ENCODE measurements around the gene SERPINA9.

The SERPINA9 gene

DNA sequence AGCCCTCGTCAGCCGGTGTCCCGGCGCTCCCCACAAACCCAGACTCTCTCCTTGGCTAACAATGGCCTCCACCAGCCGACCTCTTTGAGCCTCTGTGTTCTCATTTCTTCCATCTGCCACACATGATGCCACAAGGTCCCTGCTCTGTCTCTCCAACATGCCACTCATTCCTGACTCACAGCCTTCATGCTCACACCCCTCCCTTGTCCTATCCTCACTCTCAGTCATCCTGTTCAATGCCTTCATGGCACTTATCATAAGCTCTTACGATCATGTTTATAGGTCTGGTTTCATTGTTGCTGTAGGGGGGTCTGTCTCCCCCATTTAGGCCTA, 13.8 kb downstream of the SERPINA9 start:
- DNase-seq (ENCODE audit: low read depth in 2 of 2) = no peak

DNA sequence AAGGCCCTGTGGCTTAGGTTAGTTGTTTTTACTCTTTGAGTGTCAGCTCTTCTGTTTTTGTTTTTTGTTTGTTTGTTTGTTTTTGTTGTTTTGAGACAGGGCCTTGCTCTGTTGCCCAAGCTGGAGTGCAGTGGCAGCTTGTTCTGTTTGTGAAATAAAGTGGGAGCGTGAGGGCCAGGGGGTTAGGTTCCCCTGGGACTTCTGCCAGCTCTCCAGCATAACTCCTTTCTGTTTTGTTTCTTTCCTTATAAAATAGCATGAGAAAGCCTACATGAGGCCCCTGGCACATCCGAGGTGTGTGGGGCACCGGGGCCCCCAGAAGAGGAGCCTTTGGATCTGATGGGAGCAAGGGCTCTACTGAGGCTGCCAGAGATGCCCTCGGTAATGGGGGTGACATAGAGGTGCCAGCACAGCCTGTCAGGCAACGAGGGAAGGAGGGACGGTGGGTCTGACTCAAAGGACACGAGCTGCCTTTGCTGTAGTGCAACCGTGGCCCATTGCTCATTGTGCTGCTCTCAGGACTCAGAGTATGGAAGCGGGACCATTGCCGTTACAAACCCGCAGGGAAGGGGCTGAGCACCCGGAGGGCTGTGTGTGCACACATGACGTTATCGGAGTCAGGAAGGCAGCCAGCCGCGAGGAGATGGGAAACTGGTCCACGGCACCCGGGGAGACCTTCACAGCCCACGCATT, 14.3 kb downstream of the SERPINA9 start:
- no peak for DNase-seq (ENCODE audit: low read depth in 2 of 2)

DNA sequence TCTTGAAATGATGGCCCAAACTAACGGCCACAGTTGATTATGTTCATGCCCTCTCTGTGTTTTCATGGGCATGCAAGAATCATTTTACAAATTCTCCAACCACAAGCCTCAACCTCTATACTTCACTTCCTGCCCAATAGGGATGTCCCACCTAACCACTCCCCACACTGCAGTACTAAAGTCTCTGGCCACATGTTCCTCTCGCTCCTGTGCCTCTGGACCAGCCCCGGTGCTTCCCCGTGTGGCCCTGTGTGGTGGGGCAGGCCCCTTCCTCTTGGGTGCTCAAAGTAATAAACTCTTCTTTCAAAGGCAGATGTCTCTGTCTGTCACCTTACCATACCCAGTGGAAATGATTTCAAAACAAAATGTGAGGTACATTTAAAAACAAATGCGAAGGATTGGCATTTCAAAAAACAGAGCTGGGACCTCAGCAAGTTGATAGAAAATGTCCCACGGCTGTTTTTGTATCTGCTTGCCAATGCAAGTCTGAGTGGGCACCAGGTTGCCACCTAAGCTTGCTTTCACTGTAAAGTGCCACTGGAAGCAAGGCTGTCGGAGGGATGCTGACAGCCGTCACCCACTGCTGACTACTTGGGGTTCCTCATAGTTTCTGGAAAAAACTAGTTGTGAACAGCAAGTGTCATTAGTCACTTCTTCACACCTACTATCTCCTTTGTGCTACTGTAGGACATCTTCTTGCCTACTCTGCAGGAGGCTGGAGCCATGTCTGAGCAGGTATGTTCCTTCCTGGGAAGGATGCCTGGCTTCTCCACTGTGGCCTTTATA, 15.2 kb downstream of the SERPINA9 start:
- no peak for DNase-seq (ENCODE audit: low read depth in 2 of 2)

DNA sequence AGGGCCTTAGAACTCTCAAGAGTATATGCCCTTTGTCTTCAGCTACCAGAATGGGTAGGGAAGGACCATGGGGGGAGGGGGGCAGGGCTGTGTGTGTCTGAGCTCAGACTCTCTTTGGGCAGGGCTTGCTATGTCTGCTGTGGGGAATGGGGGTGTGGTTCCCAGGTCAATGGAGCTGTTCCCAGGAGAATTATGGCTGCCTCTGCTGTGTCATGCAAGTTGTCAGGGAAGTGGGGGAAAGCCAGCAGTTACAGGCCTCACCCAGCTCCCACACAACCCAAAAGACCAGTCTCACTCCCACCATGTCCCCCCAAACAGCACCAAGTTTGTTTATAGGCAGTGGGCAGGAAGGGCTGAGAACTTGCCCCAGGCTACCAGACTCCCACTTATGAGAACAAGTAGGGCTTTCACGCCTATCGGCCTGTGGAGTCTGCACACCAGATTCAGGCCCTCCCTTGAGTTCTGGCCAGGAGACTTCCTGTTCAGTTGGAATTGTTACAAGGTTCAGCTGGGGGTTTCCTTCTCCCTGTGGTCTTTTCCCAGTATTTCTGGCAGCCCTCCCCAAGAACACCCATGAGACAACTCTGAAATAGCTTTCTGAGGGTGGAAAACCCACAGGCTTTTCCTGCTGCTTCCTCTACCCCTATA, 17.3 kb downstream of the SERPINA9 start:
- DNase-seq (ENCODE audit: low read depth in 2 of 2) = no peak

DNA sequence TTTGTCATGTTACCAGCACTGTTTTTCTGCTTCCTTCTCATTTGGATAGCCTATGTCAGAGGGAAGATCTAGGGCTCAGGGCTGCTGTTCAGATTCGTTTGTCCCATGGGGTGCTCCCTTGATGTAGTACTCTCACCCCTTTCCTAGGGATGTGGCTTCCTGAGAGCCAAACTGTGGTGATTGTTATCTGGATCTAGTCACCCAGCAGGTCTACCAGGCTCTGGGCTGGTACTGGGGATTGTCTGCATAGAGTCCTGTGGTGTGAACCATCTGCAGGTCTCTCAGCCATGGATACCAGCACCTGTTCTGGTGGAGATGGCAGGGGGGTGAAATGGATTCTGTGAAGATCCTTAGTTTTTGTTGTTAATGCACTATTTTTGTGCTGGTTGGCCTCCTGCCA, 17.9 kb downstream of the SERPINA9 start:
- DNase-seq (ENCODE audit: low read depth in 2 of 2) = no peak

DNA sequence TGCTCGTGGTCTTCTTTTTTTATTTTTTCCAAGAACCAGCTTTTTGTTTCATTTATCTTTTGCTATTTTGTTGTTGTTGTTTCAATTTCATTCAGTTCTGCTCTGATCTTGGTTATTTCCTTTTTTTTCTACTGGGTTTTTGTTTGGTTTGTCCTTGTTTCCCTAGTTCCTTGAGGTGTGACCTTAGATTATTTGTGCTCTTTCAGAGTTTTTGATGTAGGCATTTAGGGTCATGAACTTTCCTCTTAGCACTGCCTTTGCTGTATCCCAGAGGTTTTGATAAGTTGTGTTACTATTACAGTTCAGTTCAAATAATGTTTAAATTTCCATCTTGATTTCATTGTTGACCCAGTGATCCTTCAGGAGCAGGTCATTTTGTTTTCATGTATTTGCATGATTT, 20.1 kb downstream of the SERPINA9 start:
- no peak for DNase-seq (ENCODE audit: low read depth in 2 of 2)

DNA sequence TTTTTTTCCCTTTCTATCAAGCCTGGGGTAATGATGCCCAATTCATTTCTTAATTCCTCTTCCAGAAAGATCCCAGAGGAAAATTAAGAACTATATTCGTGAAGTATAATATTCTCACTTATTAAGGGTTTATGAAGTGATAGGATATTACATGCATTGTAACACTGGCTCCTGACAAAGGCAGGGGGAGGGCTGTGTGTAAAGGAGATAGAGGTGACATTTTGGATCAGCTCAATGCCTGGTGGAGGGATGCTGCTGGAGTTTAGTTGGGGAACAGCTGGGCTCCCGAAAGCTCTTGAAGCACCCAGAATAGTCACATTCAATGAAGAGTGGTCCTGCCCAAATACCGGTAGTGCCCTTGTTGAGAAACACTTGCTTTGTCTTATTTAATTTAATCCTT, 24.2 kb downstream of the SERPINA9 start:
- DNase-seq (ENCODE audit: low read depth in 2 of 2) = no peak

DNA sequence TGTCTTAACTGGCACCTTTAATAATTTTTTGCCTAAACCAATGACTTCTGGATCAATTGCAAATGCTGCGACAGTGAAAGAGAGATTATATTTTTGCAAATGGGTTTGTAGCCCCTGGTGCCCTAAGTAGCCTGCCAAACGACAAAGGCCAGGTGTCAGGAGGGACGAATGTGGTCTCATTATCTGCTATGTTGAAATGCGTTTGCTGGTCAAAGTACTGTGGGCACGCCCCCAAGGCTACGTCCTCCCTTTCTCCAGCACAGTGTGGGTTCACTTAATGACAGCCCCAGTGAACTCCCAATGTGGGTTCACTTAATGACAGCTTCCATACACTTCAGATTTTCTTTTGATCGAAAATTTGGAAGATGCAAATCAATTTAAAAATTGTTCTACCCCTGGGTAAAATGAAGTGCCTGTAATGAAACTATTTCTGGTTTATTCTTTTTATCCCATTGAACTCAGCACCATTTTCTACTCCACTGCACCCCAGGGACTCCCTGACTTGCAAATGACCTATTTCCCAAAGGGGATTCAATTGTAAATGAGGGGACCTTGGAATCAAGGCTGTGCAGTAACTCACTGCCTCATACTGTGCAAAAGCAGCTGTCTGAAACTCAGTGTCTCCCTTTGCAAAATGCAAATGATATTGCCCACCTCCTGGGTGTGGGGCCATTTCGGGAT, 24.8 kb downstream of the SERPINA9 start:
- DNase-seq (ENCODE audit: low read depth in 2 of 2) = no peak

DNA sequence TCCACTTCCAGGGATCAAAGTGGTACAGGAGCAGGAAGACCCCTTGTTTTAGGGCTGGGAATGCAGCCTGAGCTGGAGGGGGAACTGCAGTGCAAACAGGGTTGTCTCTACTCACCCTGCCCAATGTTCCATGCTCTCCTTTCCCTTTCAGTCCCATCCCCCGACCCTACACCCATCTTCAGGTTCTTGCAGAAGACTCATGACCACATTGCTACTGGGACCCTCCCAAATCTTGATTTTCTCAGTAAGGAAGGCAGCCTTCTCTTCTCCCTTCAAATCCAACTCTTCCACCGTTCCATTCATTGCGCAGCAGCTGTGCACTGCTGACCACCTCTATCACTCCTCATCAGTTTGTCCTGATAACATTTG, 25.3 kb downstream of the SERPINA9 start:
- no peak for DNase-seq (ENCODE audit: low read depth in 2 of 2)

DNA sequence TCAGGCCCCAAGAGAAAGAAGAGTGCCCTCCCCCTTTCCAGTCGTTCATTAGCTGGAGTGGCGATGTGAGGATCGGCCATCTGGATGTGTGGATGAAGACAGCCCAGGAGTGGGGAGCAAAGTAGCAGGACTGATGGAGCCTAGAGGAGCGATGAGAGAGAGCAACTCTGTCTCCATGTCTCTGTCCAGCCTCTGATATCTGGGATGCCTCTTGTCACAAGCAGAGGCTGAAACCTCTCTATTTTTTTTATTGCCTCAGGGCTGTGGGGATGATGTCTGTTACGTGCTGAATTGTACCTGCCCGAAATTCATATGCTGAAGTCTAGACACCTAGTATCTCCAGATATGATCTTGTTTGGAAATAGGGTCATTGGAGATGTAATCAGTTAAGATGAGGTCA, 26.1 kb downstream of the SERPINA9 start:
- DNase-seq (ENCODE audit: low read depth in 2 of 2) = no peak

DNA sequence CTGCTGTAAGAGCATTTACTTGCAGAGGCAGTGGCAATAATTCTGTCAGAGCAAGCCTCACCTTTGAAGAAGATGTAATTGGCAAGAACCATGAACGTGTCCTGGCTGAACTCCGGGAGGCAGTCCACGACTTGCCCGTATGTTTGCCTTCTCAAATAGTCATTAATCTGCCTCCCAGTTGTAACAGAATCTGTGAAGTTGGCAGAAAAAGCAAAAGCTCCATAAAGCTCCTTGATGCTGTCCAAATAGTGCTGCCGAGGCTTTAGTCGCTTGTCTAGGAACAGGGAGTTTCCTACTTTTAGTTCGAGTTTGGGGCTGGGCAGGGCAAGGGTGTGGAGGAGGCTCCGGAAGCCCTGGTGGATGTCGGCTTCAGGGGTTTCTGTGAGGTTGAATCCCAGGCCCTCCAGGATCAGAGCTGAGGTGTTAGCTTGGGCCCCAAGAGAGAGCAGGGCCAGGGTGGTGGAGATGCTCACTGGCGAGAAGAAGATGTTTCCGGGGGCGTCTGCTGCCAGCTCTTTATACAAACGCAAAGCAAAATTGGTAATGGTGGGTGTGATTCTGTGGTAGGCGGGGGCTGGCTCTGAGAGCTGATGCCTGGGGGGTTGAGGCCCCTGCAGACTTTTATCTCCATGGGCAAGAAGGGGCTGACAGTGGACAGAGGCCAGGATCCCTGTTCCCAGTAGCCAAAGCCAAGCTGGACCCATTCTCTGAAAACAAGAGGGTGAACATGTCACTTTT, 27.8 kb downstream of the SERPINA9 start:
- no peak for DNase-seq (ENCODE audit: low read depth in 2 of 2)

DNA sequence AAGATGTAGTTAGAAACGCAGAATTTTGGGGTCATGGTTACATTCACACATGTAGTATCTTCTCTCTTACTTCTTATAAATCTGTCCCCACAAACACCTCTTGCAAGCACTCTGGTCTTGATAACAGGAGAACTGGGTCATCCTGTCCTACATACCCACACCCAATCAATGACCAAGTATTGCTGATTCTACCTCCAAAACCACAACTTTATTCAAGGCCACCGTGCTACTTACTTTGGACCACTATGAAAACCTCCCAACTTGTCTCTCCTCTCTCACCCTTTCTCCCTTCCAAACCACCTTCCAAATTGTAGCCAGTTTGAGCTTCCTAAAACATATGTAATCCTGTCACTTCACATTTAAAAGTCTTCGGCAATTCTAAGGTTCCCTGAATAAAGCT, 28.8 kb downstream of the SERPINA9 start:
- DNase-seq (ENCODE audit: low read depth in 2 of 2) = no peak

DNA sequence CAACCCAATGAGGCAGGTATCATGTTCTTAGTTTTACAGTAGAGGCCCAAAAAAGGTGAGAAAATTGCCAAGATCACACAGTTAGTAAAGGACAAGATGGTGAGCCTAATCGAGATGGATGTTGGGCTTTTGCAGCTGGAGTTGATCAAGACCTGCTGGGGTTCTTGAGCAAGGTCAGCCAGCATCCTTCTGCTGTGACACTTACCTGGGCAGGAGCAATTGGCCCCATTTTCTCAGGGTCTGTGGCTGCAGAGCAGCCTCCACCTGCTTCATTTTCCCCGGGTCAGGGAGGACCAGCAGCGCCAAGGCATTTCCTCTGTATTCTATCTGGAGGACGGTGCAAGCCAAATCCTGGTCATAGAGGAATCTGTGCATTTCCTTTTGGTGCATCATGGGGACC, 29.9 kb downstream of the SERPINA9 start:
- DNase-seq (ENCODE audit: low read depth in 2 of 2) = no peak

DNA sequence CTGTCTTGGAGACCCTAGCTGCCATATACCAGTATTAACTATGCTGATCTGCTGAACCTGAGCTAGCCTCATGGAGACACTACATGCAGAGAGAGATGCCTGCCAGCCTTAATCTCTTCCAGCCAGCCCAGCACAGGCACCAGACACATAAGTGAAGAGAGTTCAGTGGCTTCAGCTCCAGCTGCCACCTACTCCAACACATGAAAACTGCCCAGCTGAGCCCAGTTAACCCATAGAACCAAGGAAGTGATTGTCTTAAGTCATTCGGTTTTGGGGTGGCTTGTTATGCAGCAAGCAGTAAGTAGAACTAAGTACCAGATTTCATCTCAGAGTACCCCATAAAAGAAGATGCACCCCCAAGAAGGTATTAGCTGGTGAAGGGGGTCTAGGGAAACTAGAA, 31.0 kb downstream of the SERPINA9 start:
- no peak for DNase-seq (ENCODE audit: low read depth in 2 of 2)

DNA sequence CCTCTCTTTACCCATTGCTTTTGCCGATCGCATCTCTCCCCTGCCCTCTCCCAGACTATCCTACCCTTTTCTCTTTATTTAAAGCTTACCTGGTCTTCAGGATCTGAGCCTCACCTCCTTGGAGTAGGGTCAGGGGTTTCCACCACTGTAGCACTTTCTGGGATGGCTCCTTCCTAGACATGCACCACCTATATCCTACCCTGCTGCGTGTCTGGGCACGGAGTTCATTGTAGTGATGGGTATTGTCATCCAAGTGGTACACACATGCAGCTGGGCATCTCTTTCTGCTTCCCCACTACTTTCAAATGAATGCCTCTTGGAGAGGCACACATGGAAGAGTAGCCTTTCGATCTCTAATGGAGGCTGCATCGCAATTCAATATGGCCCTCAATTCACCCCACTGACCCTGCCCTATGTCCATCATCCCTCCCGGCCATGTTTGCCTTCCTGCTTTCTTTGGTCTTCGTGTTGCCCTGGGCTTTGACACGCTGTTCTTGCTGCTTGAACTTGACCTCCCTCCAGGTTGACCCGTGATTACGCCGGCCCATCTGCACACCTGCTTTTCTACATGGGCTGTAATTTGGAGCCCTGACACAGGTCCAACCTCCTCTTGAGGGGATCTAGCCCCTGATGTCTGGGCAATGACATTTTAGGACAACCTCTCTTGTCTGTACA, 34.3 kb downstream of the SERPINA9 start:
- no peak for DNase-seq (ENCODE audit: low read depth in 2 of 2)

DNA sequence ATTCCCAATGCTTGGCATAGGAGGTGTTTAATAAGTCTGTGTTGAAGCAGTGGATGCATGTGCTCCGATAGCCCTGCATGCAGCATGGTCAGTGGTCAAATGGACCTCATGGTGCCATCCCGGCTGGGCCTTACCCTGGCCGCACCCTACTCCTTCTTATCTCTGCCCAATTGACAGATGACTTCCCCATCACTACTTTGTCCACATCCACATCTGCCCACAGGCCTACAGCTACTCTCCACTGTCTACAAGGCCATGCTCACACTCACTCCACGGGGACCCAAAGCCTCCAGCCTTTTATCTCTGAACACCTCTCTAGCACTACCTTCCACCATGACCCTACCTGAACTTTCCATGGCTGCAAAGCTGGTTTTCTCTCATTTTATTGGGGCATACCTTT, 34.9 kb downstream of the SERPINA9 start:
- no peak for DNase-seq (ENCODE audit: low read depth in 2 of 2)

DNA sequence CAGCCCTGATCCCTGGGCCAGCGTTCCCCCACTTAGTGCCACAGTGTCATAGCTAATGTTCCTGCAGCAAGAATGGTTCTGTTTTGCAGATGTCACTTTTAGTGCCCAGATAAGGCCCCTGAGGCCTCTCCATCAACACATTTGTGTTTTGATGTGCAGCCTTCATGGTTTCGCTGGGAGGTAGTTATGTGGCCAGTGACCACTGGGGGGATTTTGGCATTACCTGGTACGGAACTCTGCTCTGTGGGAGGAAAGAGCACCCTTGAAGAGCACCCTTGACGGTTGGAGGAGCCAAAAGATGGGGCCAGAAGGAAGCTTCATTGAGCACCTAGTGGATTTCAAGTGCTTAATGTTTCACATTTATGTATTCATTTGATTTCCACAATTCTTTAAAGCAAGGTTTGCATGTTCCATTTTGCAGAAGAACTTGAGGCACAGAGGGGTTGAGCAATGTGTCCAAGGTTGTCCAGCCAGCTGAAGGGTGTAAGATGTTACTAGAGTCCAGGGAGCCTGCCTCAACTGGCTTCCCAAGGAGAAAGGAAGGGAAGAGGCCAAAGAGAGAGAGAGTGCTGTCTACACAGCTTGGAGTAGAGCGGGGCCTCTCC, 36.4 kb downstream of the SERPINA9 start:
- DNase-seq (ENCODE audit: low read depth in 2 of 2) = no peak

DNA sequence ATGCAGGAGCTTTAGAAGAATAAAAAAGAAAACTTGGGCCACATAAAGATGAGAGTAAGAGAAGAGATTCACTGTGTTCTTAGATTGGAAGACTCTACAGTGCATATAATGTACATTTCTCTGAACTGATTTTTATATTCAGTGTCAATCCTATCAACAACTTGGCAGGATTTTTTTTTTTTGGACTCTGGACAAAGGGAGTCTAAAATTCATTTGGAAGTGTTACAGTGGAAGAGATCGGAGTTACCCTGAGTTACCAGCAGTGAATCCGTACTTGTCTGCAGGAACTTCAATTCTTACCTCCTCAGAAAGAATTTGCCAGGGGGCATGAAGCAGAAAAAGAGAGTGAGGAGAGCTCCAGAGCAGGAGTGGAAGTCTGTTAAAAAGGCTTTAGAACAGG, 47.4 kb downstream of the SERPINA9 start:
- DNase-seq (ENCODE audit: low read depth in 2 of 2) = no peak

DNA sequence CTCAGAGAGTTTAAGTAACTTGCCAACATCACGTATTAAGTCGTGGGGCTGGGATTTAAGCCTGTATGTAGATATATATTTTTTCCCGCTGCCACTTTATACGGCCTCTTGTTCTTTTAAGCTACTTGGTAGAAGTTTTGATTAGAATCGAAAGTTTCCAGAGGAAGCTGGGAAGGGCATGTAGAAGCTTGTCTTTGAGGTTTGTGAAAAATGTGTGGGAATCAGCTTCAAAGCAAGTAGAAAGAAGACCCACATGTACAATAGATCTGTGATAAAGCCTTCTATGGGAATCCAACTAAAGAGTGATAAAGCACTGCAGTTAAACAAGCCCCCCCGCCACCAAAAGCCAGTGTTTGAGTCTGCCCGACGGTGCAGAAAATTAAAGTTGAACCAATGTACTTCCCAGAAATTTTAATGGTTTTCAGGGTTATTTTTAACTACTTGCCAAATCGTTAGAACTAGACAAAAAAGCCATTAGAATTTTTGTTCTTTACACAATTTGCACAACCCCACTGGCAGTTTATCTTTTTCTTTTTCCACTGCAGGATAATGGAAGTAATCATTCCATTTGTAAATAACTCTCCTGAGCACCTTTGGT, 48.9 kb downstream of the SERPINA9 start:
- no peak for DNase-seq (ENCODE audit: low read depth in 2 of 2)

DNA sequence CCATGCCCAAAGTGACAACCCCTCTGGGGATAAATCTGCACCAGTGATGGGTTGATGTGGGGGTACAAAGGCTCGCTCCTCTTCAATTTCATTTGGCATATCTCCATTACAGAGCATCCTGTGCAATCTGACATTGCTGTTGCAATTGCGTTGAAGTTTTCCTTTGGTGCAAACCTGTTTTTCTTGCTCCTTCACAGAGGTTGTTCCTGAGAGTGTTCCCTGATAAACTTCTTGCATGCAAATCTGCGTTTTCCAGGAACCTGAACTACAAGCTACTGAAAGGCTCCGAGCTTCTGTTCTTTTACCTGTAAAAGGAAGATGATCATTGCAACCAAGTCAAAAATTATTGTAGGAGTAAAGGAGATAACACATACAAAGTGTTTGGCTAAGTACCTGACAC, 49.5 kb downstream of the SERPINA9 start:
- no peak for DNase-seq (ENCODE audit: low read depth in 2 of 2)

DNA sequence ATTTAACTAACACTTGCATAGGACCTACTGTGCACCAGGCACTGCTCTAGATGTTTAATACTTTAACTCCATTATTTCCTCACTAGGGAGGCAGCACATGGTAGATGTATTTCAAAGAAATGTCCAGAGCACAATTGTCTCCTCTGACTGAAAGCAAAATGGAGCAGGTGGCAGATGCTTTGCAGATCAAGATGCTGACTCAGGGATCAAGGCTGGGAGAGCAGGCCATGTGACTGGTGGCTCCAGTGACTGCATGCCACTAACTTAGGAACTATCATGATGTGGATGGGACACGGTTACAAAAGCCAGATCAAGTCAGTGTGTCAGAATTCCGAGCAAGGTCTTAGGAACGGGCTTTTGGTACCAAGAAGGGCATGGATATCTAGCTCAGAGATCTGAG, 51.6 kb downstream of the SERPINA9 start:
- DNase-seq (ENCODE audit: low read depth in 2 of 2) = no peak

Measured in stimulated activated CD8-positive, alpha-beta memory T cell treated with anti-CD3 and anti-CD28 coated beads, Interleukin-7, amount 100 ng/mL, for 1 hour (primary cell).